CD14-positive monocyte (primary cell): Measurements from ENCODE around the gene ROGDI. TPM values are rescaled to one million over a fixed set of nuclear protein-coding genes. Genes with fewer than 3 reads are reported as not detected.
A peak's percentile ranks its signal among the peaks of the same experiment; 100 is the strongest.

Source experiments
- DNase-seq, 3 donors: peaks; one replicate each; pipeline ENCODE4 v3.0.0-alpha.2; 2011 to 2022
- H2AFZ ChIP-seq: 2 replicates; pipeline ENCODE4 v1.6.0; 2012; ENCODE audit warnings: mild to moderate bottlenecking, low read depth, low read length, inconsistent platforms; ENCODE audit not compliant: insufficient read depth, poor library complexity, severe bottlenecking
- H3K27ac ChIP-seq, 2 donors: 1 replicate in 1 of 2; 2 replicates in 1 of 2; pipeline ENCODE4 v1.5.1; 2012 to 2013; ENCODE audit warnings: low read length in 2 of 2, control low read depth in 1 of 2, inconsistent platforms in 1 of 2, low read depth in 1 of 2, mild to moderate bottlenecking in 1 of 2
- H3K27me3 ChIP-seq, 2 donors: one replicate each; pipeline versions ENCODE4 v1.6.0 to v1.6.1; 2011 to 2013; ENCODE audit warnings: low read length in 2 of 2; ENCODE audit not compliant: control insufficient read depth in 2 of 2, insufficient read depth in 2 of 2
- H3K36me3 ChIP-seq, 2 donors: replicated peaks in 1 of 2; 1 replicate in 1 of 2; 2 replicates in 1 of 2; pipeline versions ENCODE4 v1.5.1 to v1.6.1; 2012 to 2013; ENCODE audit warnings: low read length in 2 of 2, control low read depth in 1 of 2, inconsistent platforms in 1 of 2, mild to moderate bottlenecking in 1 of 2; ENCODE audit not compliant: insufficient read depth in 2 of 2, control insufficient read depth in 1 of 2
- H3K4me1 ChIP-seq, 2 donors: 1 replicate in 1 of 2; 2 replicates in 1 of 2; pipeline versions ENCODE4 v1.5.1 to v1.6.1; 2012 to 2013; ENCODE audit warnings: low read length in 2 of 2, control low read depth in 1 of 2, inconsistent platforms in 1 of 2, mild to moderate bottlenecking in 1 of 2, moderate library complexity in 1 of 2; ENCODE audit not compliant: insufficient read depth in 2 of 2, control insufficient read depth in 1 of 2
- H3K4me2 ChIP-seq: replicated peaks from 2 replicates; pipeline ENCODE3; 2012; ENCODE audit warnings: low read length, moderate library complexity, mild to moderate bottlenecking; ENCODE audit not compliant: poor library complexity, severe bottlenecking; ENCODE audit errors: extremely low read depth
- H3K4me3 ChIP-seq, 3 experiments: fragments of 200-600 bp in 1 of 3; sonication (generic) in 1 of 3; replicated peaks in 1 of 3; 1 replicate in 2 of 3; 2 replicates in 1 of 3; pipeline ENCODE4 v1.5.1; 2011 to 2013; ENCODE audit warnings: low read length in 3 of 3, mild to moderate bottlenecking in 3 of 3, control low read depth in 2 of 3, low read depth in 2 of 3, inconsistent platforms in 1 of 3, moderate library complexity in 1 of 3
- H3K79me2 ChIP-seq: 2 replicates; pipeline ENCODE4 v1.6.0; 2012; ENCODE audit warnings: mild to moderate bottlenecking, control low read depth, inconsistent platforms, low read length, moderate library complexity; ENCODE audit not compliant: insufficient read depth
- H3K9ac ChIP-seq: 2 replicates; pipeline ENCODE4 v1.6.0; 2017; ENCODE audit warnings: low read length, mild to moderate bottlenecking; ENCODE audit not compliant: insufficient read depth, poor library complexity, severe bottlenecking
- H3K9me3 ChIP-seq, 2 donors: replicated peaks in 1 of 2; 1 replicate in 1 of 2; 2 replicates in 1 of 2; pipeline versions ENCODE4 v1.5.1 to v1.6.1; 2012 to 2013; ENCODE audit warnings: low read length in 2 of 2, control low read depth in 1 of 2; ENCODE audit not compliant: control insufficient read depth in 1 of 2, insufficient read depth in 1 of 2
- H4K20me1 ChIP-seq: 2 replicates; pipeline ENCODE4 v1.6.0; 2012; ENCODE audit warnings: mild to moderate bottlenecking, low read length, control low read depth, moderate library complexity; ENCODE audit not compliant: insufficient read depth
- H3K27ac Mint-ChIP-seq, 7 donors: one replicate each; pipeline ENCODE4 v1.8.0; 2020; ENCODE audit warnings: mild to moderate bottlenecking in 7 of 7, mixed read lengths in 7 of 7, moderate library complexity in 6 of 7, inconsistent platforms in 2 of 7
- H3K27me3 Mint-ChIP-seq, 3 donors: one replicate each; pipeline ENCODE4 v1.8.0; 2021 to 2022; ENCODE audit warnings: low read depth in 3 of 3, mild to moderate bottlenecking in 3 of 3, mixed read lengths in 3 of 3, moderate library complexity in 3 of 3, inconsistent platforms in 1 of 3
- H3K36me3 Mint-ChIP-seq, 2 donors: one replicate each; pipeline ENCODE4 v1.8.0; 2020; ENCODE audit warnings: mixed read lengths in 2 of 2, inconsistent platforms in 1 of 2, mild to moderate bottlenecking in 1 of 2
- H3K4me1 Mint-ChIP-seq: one replicate; pipeline ENCODE4 v1.8.0; 2020; ENCODE audit warnings: mild to moderate bottlenecking, mixed read lengths
- H3K4me3 Mint-ChIP-seq, 2 donors: one replicate each; pipeline ENCODE4 v1.8.0; 2020; ENCODE audit warnings: mild to moderate bottlenecking in 2 of 2, mixed read lengths in 2 of 2, moderate library complexity in 1 of 2
- H3K9me3 Mint-ChIP-seq, 7 donors: one replicate each; pipeline ENCODE4 v1.8.0; 2020 to 2022; ENCODE audit warnings: mixed read lengths in 7 of 7, mild to moderate bottlenecking in 6 of 7, moderate library complexity in 6 of 7, inconsistent platforms in 2 of 7
- CTCF ChIP-seq: fragments of 200-600 bp; IDR thresholded peaks from one replicate; pipeline ENCODE4 v1.8.0; 2022; ENCODE audit warnings: antibody characterized with exemption, mild to moderate bottlenecking
- WGBS: methylation state at CpG from one replicate; pipeline ENCODE4 v1.1.5; 2013; ENCODE audit warnings: missing lambda C conversion rate; ENCODE audit not compliant: insufficient coverage; 5-methylcytosine and 5-hydroxymethylcytosine counted together
- intact Hi-C, 2 donors: fragments of 100-400 bp; cut with micrococcal nuclease; formaldehyde crosslinking; loops; one replicate each; pipeline versions ENCODE4 v1.15.0 to v1.15.1; 2023
- polyA plus RNA-seq, 3 donors: library from polyadenylated mRNA; depleted of rRNA in 1 of 3; unstranded in 2 of 3; stranded (reverse) in 1 of 3; fragments of 300-500 nt in 2 of 3; fragments of >200 nt in 1 of 3; fragmentation: Illumina TruSeq in 2 of 3; gene quantifications; 1 replicate in 2 of 3; 2 replicates in 1 of 3; pipeline ENCODE4 v1.2.3, GENCODE V29; 2012 to 2021

Gene ROGDI
- polyA plus RNA-seq, 3 donors, result 40.9 to 126 (median 54.4) TPM

- Histone ChIP-seq H3K79me2 (peaks cover 23% of the 10 kb centered on the region), H3K36me3 (peaks cover 88 to 100% of the 10 kb centered on the region in 2 donors), H4K20me1 (peaks cover 55% of the 10 kb centered on the region), H3K4me1 (no peaks in the 10 kb centered on the region), H3K9ac (no peak overlapping the region), H3K4me3 (no peak overlapping the region), H3K27me3 (no peaks in the 10 kb centered on the region), H3K27ac (peak overlapping the region in 1 of 2 donors; percentile 14), H3K4me2 (no peak overlapping the region), H2AFZ (no peak overlapping the region), H3K9me3 (no peaks in the 10 kb centered on the region)
- Mint-ChIP-seq H3K27ac (peak overlapping the region in 1 of 7 donors; percentile 13), H3K4me3 (no peak overlapping the region), H3K4me1 (peaks cover 4% of the 10 kb centered on the region), H3K9me3 (peaks cover 0 to 3% (median 0%) of the 10 kb centered on the region in 7 donors), H3K36me3 (peaks cover 77 to 99% of the 10 kb centered on the region in 2 donors), H3K27me3 (peaks cover 0 to 2% (median 0%) of the 10 kb centered on the region in 3 donors)
- DNase-seq, result no peak
- WGBS, result 98% methylated on average over 7 of the region's 7 CpGs
- intact Hi-C loops, result no loop called here
- no peak for TF ChIP-seq CTCF
Observed at GRCh38 chr16:4830408-4830807, 28.0 kb upstream of the ROGDI start.

GRCh38 chr16:4828567-4829321, 26.3 kb upstream of the ROGDI start:
- Histone ChIP-seq H3K4me2 (no peak overlapping the region), H3K36me3 (peaks cover 88 to 100% of the 10 kb centered on the region in 2 donors), H3K4me1 (no peaks in the 10 kb centered on the region), H4K20me1 (peaks cover 48% of the 10 kb centered on the region), H2AFZ (no peak overlapping the region), H3K9ac (no peak overlapping the region), H3K9me3 (no peaks in the 10 kb centered on the region), H3K4me3 (no peak overlapping the region), H3K79me2 (peaks cover 10% of the 10 kb centered on the region), H3K27ac (no peak overlapping the region), H3K27me3 (no peaks in the 10 kb centered on the region)
- H3K36me3 Mint-ChIP-seq, result peaks cover 83 to 100% of the 10 kb centered on the region in 2 donors
- intact Hi-C loops, result no loop called here
- no peaks in the 10 kb centered on the region for H3K27me3 Mint-ChIP-seq
- TF ChIP-seq CTCF, result no peak
- H3K4me3 Mint-ChIP-seq, result no peak overlapping the region
- no peak overlapping the region for H3K27ac Mint-ChIP-seq
- 100% methylated on average over 7 of the region's 11 CpGs for WGBS
- peaks cover 0 to 3% (median 0%) of the 10 kb centered on the region in 7 donors for H3K9me3 Mint-ChIP-seq
- DNase-seq, result no peak
- no peaks in the 10 kb centered on the region for H3K4me1 Mint-ChIP-seq
